Ovary (tissue), 3 donors: Measurements from ENCODE around the gene CARMIL3.

ENCODE experiments used
- CTCF ChIP-seq, 3 donors: fragments of 450-650 bp in 2 of 3; fragments of 200-600 bp in 1 of 3; IDR thresholded peaks; one replicate each; pipeline versions ENCODE4 v1.5.1 to v1.8.0; 2016 to 2022; ENCODE audit warnings: antibody characterized with exemption in 3 of 3, mild to moderate bottlenecking in 1 of 3
- EP300 ChIP-seq: sonication (generic); formaldehyde crosslinking; IDR thresholded peaks from one replicate; pipeline ENCODE4 v1.6.1; 2017; ENCODE audit warnings: antibody characterized with exemption
- POLR2A ChIP-seq: fragments of 450-650 bp; IDR thresholded peaks from one replicate; pipeline ENCODE4 v1.6.1; 2017; ENCODE audit warnings: antibody characterized with exemption, mild to moderate bottlenecking, moderate library complexity
- donor health status: DM: no; HTN: no; CAD: no.

GRCh38 chr14:24113379-24113800, 61.6 kb downstream of the CARMIL3 start:
- TF ChIP-seq CTCF (IDR thresholded peaks at IDR 0.05) (no peak), POLR2A (no peak), EP300 (no peak)
